Middle frontal gyrus (tissue), 1 donor: ENCODE measurements around the gene KLC1.
"Not testable (repeated sequence)": the region's sequence is repeated elsewhere in the genome, so short reads cannot be mapped to it uniquely, and the experiment has no call there.

Source experiments
- DNase-seq: peaks from one replicate; pipeline ENCODE4 v3.0.0-alpha.2; 2015; ENCODE audit warnings: low spot score; ENCODE audit errors: extremely low spot score

KLC1 gene

DNA sequence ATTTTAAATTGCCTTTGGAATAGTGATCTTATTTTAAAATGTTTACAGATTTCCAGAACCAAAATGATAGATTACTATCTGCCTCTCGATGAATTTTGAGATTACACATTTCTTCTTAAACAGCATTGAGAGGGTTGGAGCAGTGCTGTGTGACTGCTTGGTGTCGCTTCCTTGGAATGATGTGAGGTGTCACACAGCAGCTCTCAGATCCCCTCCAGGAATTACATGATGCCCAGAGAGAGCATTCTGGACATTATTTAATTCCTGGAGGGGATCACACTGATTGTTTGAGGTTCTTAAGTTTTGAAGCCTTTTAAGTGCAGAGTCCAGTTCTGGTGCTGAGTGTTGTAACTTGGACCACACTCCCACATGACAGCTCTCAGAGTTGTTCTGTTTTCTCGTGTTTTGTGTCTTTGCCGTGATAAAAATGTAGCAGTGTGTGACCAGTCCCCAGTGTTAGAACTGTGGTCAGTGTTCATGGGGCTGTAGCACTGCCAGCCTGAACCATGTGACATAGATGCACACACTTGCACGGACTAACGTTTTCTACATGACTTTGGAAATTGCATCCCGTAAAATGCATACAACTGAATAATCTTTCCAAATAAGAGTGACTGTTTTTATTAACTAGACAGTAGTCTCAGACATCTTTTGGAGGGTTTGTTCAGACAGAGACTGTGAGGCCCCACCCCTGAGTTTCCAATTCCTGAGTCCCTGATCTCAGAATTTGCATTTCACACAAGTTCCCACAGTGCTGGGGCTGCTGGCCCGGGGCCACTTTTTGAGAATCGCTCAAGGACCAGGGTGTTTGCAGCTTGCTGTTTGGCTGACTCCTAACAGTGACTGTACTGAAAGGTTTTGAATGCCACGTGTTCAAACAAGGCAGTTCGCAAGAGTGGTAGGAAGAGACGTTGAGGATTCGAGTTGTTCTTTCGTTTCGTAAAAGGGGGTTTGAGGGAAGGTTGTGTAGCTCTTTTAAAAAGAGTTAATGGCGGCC lies 60.2 kb downstream of the KLC1 start:
- DNase-seq: no peak

DNA sequence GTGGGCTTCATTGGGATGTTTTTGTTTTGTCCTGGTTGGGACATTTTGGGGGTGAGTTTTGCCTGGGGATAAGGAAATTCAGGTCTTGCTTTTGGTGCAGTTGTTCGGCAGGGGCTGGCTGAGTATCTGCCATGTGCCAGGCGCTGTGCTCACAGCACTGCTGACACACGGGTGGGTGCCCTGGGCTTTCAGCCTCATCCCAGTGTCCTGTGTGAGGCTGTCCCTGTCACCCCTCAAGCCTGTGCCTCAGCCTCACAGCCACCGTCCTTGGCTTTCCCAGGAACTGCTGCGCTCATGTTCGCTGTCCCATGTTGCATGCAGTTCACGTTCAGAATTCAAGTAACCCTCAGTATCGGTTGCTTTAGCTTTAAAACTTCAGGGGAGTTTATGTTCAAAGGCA lies 61.3 kb downstream of the KLC1 start:
- DNase-seq: no peak

DNA sequence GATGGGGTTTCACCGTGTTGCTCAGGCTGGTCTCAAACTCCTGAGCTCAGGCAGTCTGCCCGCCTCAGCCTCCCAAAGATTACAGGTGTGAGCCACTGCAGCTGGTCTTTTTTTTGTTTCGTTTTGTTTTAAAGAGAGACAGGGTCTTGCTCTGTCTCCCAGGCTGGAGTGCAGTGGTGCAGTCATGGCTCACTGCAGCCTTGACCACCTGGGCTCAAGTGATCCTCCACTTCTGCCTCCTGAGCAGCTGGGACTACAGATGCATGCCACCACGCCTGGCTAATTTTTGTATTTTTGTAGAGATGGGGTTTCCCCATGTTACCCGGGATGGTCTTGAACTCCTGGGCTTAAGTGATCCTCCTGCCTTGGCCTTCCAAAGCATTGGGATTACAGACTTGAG lies 62.6 kb downstream of the KLC1 start:
- not testable (repeated sequence) for DNase-seq

DNA sequence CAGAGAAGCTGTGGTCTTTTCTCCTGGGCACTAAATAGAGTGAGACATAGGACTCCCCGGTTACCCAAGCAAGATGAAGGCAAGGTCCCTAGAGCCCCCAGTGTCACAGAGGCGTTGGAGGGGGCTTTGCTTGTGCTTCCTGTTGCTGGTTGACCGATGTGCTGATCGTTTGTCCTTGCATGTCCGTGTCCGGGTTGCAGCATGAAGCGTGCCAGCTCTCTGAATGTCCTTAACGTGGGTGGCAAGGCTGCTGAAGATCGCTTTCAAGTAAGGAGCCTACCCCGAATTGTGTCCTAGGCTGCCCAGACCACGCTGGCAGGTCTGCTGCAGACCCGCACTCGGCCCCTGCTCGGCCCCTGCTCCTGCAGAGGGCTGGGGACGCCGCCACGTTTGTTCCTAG lies 63.1 kb downstream of the KLC1 start:
- no peak for DNase-seq

DNA sequence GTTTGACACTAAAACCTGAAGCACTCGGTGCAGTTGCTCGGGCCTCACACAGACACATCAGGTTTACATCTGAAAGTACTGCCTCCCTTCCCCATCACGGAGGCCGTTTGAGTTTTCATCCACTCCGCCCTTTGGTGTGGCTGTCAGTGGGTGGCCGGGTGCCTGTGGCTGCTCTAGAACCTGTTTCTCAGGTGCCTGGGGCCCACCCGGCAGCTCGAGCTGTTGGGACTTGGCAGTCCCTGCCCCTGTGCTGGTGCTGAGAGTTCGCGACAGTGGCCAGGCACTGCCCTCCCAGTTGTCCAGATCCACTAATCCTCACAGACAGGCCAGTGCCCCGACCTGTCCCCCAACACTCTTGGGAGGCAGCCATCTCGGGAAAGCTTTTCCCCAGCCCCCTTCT lies 63.9 kb downstream of the KLC1 start:
- no peak for DNase-seq

DNA sequence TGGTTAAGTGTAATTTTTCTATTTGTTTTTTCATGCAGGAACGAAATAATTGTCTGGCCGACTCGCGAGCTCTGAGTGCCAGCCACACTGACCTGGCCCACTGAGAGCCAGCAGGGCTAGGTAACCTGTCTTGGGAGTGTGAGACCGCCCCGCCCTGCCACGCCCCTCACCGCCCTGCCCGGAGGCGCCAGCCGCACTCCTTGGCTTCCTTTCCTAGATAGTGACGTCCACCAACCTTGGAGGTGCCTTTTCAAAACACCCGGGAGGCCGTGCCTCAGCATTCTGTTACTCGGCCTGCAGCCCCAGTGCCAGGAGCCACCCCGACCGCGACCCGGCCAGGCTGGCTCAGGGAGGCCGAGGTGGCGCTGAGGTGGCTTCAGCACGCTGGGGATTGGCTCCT lies 64.5 kb downstream of the KLC1 start:
- DNase-seq: no peak

DNA sequence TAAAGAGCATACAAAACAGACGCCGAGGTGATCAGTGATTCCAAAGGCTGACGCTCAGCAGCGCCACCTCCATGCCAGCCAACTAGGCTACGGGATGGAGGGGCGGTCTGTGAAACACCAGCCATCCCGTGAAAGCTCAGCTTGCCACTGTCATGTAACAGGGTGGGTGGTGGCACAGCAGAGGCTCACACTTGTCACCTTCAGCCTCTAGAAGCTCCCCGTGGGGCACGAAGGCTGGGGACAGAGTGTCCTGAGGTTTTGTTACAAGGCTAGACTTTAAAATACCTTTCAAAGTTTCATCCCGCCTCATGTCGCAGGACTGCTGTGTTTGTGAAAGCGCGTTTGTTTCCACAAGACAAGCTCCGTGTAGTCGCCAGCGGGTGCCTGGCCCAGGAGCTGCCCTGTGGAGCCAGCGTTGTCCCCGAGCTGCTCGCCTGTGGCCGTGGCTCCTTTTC lies 65.6 kb downstream of the KLC1 start:
- no peak for DNase-seq

DNA sequence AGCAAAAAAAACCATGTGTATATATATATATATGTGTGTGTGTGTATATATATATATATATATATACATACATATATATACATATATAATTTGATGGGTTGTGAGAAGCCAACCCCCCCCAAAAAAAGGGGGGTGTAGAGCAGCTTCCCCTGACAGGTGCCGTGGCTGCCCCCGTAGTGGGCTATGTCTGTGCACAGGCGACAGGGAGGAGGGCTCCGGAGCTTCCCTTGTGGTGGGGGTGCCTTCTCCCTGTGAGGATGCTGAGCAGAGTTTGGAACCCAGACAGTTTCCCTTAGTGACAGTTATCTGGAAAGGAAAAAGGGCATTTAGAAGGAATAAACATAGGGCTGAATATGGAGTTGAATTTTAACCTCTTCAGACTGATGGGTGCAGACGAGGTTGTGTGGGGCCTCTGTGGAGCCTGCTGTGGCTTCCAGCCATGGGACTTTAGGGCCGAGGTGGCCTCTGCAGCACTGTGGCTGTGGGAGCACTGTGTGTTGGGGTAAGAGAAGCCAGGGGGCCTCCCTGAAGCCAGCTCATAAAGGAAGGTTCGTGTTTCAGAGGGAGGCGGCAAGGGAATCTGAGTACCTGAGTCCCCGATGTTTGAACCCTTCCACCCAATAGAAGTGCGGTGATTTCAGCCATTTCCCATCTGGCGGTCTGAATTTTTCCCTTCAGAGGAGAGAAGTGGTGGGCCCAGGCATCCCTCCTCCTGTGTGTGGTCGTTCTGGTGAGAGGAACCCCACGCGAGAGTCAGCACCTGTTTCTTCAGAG lies 66.5 kb downstream of the KLC1 start:
- DNase-seq: no peak

DNA sequence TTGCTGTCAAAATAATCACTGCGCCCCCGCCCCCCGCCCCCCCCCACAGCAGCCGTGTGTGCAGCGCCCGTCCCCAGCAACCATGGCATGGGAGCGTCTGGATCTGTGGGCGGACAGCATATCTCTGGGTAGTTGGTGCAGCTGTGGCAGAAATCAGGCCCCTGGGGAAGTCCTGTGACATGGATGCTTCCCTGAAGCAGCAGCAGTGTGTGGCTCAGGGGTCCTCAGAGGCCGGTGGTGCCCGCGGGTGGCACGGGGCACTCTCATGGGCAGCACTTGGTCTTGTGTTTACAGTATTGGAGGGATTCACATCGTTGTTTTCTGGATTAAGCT lies 67.0 kb downstream of the KLC1 start:
- no peak for DNase-seq

DNA sequence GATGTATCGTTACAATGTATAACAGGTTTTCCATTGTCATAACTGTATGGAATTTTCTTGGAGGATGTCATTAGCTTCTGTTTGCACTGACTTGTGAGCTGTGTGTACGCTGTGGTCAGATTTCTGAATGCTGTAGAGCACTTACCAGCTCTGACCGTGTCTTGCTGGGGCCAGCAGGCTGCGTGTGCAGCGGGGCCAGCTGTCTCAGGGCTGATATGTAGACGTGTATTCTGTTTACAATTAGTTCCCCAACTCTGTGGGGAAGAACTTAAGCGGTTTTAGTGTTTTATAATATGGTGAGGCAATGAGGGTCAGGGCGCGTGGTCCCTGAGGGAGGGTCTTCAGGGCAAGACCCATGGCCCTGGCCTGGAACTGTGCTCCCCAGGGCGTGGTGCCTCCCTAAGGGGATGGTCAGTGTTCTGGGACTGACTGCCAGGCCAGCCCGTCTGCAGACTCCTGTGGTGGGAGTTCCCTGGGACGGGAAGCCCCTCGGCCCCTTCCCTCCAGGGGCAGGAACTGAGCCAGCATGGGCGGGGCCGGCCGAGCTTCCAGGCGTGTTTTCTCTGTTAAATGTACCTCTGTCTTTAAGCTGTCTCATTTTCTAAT lies 67.6 kb downstream of the KLC1 start:
- no peak for DNase-seq

DNA sequence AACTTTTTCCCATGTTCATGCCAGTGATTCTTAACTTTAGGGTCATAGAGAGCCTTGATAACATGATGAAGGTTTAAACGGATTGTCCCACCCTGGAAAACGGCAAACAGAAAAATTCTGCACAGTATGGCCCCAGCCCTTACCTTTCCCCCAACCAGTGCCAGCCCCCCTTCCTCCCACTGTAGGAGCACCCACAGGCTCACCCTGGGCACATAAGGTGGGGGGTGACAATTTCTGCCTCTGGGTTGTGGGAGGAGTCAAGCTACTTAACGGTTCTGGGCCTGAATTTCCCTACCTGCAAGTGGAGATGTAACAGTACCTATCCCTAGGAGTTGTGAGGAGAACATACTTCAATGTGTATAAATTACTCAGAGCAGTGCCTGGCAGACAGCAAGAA lies 68.2 kb downstream of the KLC1 start:
- no peak for DNase-seq

DNA sequence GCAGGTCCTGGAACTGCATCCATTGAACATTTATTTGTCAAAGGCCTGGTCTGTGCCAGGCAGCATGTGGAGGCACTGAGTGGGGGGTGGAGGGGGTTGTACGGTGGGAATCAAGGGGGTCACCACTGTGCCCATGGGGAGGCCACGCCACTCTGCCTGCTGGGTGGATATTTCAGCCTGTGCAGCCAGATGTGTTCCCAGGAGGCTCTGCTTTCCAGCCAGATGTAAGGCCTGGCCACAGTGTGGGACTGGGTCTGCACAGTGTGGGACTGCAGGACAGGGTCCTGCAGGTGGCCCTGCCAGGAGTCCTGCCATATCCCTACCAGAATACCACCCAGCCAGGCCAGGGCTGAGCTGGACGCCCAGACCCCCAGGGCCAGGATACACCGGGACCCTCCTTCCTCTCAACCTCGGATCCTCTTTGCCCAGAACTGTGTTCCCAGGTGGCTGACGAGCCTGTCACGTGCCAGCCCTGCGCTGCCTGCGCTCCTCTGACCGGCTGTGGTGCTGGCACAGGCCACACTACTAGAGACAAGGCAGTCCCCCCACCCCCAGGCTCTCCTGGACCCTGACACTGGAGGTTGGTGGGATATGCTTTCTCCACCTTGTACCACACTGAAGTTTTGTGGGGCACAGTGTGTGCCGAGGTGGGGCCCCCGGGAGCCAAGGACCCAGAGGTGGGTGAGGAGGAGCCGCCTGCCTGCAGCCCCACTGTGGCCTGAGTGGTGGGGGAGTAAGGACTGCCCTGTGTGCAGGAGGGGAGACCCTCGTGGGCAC lies 68.8 kb downstream of the KLC1 start:
- no peak for DNase-seq

DNA sequence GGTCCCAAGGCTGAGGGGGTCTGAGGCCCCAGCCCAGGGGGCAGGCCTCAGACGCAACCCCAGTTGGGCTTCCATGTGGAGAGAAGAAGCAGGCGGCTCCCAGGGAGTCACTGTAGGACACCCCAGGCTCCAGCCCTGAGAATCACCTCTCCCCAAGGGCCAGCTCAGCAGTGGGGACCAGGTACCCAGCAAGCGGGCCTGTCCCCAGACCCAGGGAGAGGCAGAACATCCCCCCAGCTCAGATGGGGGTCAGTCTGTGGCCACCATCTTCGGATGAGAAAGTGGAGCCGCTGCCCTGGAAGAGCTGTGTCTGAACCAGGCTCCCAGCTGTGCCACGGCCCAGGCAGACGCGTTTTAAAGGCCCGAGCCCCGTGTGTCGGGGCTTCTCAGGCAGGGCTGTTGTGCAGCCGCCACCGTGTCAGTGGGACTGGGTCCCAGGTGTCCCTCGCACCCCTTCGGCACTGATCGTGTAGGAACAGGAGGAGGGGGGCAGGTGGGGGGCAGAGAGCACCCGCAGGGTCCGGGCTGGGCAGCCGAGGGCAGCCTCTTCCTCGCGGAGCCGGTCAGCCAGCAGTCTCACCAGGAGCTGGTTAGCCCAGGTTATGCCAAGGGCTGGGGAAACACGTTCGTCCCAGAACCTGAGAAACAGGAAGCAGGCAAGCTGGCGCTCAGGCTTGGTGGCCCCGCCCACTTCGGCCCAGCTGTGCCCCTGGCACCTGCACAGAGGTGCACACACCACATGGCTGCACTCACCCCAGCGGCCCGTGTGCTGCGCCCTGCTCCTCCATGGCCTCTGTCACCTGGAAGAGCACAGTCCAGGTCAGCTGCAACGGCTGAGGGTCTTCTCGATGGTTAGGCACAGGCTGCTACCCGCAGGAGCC lies 69.6 kb downstream of the KLC1 start:
- no peak for DNase-seq

DNA sequence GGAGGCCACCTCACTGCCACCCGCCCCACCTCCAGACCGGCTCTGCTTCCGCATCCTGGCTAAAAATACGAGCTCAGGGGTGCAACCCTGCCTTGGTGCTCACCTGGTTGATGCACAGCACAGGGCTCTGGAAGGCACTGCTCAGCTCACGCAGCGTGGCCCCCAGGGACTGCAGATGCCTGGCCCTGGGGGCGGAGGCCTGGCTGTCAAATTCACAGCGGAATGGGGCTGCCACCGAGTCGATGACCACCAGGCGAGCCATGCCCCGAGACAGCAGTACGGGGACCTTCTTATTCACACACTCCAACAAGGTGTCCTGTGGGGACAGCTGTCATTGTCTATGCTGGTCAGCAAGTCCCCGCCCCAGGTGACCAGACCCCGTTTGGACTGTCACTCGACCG lies 70.2 kb downstream of the KLC1 start:
- no peak for DNase-seq

DNA sequence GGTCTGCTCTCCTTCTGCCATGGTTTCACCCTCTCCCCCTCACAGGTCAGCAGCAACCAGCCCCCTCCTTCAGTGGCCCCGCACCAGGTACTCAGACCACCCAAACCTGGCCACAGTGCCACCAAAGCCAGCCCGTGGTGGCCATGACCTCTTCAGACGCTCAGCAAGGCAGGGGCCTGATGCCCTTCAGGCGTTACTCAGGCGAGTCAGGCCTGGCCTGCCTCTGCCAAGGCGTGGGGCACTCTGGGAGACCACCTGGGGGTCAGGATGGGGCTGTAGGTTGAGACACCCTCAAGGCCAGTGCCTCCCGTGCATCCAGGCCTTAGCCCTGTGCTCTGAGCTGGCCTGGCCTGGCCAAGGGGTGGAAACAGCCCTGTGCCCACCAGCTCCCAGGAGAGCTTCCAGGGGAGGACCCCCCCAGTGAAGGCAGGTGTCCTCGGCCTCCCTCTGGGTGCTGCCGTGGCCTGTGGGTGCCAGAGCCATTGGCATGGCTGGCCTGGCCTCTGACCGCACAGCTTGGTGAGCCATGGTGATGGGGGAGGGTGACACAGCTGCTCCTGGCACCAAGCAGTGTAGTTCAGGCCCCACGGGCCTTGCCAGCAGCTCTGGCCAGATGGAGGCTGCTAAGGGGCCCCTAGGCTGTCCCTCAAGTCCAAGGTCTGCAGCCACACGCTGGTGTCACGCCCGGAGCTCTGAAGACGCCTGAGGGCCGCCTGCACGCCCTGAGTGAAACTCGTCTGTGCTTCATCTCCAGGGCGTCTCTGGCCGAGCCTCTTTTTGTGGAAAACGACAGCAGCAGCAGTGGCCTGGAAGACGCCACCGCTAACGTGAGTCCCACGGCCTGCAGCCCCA lies 71.1 kb downstream of the KLC1 start:
- no peak for DNase-seq

DNA sequence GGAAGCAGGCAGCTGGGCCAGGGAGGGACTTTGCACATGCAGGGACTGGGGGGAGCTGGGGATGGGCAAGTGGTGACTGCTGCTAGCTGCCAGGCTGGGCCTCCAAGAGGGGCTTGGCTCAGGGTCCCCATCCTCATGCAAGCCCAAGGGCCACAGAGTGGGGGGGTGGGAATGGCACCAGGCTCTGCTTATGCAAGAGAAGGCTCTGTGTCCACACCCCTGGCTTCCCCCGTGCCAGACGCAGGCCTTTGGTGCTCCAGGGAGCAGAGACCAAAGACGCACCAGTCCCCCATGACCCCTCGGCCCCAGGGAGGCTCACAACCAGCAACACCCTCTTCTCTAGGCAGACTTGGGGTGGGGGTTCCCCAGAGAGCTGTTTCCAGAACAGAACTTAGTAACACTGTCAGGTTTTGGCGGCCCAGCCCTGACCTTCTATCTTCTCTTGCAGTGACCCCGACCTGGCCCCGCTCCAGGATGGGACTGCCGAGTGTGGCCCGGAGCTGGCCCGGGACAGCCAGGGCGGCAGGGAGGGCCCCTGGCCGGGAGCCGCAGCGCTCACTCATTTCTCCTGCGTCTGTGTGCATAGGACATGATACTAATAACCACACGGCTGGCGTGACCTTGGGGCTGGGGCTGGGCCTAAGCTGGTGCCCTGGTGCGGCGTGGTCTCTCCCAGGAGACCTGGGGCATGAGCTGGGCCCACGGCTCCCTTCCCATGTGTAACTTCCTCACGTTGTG lies 71.9 kb downstream of the KLC1 start:
- no peak for DNase-seq

DNA sequence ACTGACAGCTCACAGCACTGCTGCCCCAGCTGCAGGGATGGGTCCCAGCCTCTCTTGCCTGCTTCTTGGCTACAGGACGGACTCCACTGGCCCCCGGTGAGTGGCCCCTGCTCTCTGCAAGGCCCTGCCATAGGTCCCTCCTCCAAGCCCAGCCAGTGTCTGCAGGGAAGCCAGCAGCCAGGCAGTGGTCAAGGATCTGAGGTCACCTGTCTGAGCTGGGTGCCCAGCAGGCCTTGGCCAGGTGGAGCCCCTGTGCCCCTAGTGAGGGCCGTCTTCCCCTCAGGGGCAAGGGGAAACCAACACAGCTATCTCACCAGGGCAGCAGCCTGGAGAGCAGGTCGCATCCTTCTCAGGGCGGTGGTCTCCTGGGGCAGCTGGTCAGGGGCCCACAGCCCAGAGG lies 73.1 kb downstream of the KLC1 start:
- no peak for DNase-seq

DNA sequence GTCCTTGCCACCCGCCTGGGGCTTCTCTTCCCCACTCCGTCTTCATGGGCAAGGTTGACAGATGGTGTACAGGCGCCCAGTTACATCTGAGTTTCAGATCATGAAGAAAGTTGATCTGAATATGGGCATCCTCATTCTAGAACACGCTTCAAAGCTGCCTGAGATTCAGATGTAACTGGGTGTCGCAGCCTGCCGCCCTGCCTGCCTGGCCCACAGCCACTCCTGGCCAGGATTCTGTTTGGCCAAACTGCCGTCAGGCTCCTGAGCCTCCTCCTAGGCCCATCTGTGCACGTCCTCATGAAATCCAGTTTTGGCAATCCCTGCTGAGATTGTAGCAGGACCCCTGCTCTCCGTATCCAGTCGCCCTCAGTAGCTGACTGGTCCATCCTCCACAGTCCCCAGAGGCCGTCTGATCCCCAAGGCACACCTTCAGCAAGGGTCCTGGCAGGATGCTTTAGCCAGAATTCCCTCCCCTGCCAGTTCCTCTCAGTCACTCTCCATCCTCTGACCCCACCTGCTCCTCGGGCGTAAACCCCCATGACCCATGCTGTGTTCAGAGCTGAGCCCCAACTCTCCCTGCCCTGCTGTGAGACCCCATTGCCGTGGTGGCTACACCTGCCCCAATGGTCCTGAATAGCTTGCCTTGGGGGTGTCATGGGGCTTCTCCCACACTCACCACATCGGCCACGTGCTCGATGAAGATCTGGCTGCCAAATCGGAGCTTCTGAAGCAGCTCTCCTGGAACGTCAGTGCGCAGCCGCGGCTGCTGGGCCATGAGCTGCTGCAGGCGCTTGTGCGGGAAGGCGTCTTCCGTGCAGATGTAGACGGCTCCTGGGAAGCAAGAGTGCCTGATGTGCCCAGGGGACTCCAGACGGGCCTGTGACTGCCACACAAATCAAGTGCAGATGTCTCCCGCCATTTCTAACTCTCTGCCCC lies 73.8 kb downstream of the KLC1 start:
- DNase-seq: no peak
